ENCODE results near the gene CD177.
"Not testable (repeated sequence)": the region's sequence is repeated elsewhere in the genome, so short reads cannot be mapped to it uniquely, and the experiment has no call there.

DNA sequence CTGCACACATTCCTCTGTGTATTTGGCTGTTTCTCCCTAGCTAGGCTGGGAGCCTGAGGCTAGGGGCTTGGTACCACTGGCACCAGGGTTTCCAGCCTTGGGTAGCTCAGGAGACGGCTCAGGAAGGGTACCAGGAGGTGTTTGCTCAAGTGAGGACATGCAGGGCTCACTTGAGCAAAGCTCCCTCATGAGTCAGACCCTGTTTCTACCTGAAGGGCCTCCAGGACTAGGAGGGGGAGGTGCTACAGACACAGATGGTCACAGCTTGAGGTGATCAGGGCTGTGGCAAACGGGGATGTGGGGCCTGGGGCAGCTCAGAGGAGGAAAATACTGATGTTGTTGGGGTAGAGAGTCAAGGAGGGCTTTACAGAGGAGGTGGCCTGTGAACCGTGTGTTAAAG, 3.3 kb downstream of the CD177 start:
- TF ChIP-seq POLR2A (IDR thresholded peaks at IDR 0.05; ENCODE audit: low read depth, low read length); POLR2AphosphoS5 (IDR thresholded peaks at IDR 0.05; ENCODE audit: low read depth, low read length); TAF1 (IDR thresholded peaks at IDR 0.05; ENCODE audit: borderline replicate concordance, low read depth, low read length): not testable (repeated sequence)
